ENCODE data around the gene LAMC3.

GRCh38 chr9:130996205-130996604, 12.8 kb upstream of the LAMC3 start:
- no peak for TF ChIP-seq EZH2 (IDR thresholded peaks at IDR 0.05; ENCODE audit: insufficient read depth, poor library complexity, severe bottlenecking)
- TF ChIP-seq EZH2phosphoT487 (IDR thresholded peaks at IDR 0.05; ENCODE audit: insufficient read depth, low read depth): no peak
